NCI-H460 (cell line): ENCODE measurements around the gene PARD3. TPM values are rescaled to one million over a fixed set of nuclear protein-coding genes. Genes with fewer than 3 reads are reported as not detected.
"Not testable (repeated sequence)": the region's sequence is repeated elsewhere in the genome, so short reads cannot be mapped to it uniquely, and the experiment has no call there.

Source experiments
- DNase-seq: peaks from one replicate; pipeline ENCODE4 v3.0.0-alpha.2; 2016; ENCODE audit warnings: low read depth; ENCODE audit errors: extremely low read depth
- total RNA-seq: library from RNA; depleted of rRNA; stranded (reverse); fragments of >200 nt; shearing (Covaris generic); gene quantifications from 2 replicates; pipeline ENCODE4 v1.2.3, GENCODE V29; 2014

The PARD3 gene
- total RNA-seq, 1 experiment from 2014 or later = 75.1 TPM

DNA sequence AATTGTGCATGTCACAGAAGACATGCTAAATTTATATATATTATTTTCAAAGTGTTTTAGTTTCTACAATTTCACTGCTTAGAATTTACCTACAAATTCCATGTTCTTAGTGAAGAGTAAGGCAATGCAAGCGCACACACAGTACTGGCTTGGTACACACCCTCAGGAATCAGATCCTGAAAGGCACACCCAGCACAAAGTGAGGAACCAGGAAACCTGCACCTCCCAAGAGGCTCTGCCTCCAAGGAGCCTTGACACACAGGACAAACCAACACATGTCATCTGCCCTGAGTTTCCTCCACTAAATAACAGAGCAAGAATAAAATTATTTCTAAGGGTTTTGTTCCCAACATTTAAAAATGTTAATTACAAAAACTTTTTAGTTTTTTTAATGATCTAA lies 156.2 kb downstream of the PARD3 start:
- DNase-seq = no peak

DNA sequence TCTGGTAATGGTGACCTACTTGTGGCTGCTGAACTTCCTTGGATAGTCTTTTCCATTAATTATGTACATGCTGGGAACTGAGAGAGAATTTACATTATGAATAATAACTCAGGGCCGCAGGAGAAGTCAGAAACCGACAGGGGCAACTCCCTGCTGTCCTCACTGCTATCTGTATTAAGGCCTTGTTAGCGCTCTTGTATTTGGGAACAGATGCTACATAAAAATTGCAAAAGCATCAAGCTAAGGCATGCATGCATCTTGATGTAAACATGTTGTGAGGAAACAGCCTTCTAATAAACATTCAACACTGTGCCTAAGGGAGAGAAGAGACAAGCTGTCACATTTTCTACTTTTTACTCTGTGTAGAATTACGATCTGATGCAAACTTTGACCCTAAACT lies 158.4 kb downstream of the PARD3 start:
- no peak for DNase-seq

DNA sequence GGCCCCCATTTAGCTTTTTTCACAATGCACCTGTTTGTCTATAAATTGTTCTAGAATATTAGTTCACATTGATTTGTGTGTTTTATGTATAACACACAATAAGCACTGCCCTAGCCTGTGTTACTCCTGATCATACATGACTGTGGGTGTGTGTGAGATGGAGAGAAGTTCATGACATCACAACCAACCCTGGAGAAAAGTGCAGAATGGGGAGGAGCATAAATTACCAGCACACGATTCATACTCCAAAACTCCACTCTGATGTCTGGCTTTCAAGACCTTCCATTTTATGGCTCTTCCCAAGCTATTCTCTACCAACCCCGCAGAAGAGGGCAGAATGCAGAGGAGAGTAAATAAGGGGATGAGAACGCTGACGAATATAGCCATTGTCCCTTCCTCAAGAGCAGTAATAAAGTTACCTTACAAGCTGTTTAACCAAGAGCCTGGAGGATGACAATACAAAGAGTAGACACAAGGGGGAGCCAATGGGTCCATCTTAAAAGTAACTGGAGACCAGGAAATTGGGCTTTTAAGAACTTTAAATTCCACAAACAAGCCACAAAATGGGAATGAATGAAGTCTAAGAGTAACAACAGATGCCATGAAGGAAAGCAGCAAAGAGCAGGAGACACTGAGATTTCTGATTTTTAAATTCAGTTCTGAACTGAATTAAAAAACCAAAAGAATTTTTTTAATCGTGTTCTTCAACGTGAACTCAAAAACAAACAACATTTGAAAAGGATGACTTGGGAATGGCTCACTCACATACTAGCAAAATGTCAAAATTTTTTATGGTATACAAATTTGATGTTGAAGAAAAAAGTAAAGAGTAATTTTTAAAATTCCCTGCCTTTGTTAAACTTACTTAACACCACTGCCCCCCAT lies 159.6 kb downstream of the PARD3 start:
- DNase-seq = peak; percentile 49

DNA sequence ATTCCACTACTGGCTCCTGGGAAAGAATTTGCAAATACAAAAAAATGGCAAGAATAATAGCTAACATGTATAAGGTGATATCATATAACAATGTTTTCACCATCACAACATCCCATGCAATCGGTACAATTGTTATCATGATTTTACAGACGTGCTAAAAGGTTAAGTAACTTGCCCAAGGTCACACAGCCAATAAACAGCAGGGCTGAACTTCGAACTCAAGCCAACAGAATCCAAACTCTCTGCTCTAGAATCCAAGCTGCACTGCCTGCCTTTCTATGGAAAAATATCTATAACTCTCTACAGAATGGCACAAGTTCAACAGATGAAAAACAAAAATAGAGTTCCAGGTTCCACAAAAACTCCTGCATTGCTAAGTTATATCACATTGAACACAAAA lies 160.9 kb downstream of the PARD3 start:
- no peak for DNase-seq

DNA sequence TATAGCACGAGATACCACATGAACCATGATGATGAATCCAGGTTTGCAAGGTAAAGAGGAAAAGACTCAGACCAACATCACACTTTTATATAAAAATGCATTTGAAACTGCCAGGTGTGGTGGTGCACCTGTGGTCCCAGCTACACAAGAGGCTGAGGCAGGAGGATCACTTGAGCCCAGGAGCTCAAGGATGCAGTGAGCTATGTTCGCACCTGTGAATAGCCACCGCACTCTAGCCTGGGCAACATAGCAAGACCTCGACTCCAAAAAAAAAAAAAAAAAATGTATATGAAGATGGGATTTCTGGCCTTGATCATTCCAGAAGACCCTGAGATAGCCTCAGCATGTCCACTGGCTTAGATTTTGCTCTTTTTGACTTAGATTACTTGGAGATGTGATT lies 161.6 kb downstream of the PARD3 start:
- no peak for DNase-seq

DNA sequence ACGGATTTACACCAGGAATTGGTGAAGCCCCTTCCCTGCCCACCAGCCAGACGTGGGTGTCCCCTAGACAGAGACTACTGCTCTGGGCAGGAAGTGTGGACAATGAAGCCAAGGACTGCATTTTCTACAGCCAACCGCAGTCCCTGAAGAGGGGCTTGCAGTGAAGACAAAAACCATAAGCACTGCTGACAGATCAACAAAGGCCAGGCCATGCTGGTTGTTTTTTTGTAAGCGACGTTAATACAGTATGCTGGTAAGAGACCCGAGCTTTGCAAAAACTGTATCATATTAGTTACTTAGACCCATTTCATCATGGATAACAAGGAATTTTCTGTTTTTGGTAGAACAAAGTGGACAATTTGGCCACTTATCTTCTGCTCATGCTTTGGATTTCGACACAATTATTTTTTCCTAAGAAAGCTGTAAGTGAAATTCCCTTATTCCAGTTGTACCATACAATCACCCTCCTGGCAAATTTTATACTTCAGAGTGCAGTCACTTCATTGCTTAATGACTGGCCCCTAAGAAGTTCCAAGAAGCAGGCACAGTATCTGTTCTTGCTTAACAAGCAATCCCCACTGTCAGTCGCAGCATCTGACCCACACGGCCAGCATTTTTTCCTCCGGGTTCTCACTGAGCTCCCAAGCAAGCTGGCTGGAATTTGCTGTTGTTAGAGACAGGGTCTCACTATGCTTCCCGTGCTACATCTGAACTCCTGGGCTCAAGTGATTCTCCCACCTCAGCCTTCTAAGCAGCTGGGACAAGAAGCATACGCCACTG lies 163.5 kb downstream of the PARD3 start:
- DNase-seq = no peak

DNA sequence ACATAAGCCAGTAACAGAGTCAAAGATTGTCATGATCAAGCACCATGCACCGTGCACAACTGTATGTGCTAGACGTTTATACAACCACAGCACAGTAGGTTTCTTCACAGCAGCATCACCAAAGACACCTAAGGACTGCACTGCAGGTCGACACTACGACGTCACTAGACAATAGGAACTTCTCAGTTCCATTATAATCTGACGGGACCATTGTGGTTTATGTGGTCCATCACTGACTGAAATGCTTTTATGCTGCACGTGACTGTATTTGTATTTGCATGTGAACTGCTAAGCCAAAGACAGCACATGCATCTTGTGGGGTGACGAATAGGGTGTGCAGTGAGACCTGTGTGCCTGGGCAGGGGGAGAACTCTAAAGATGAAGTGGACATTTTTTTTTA lies 164.9 kb downstream of the PARD3 start:
- DNase-seq = no peak

DNA sequence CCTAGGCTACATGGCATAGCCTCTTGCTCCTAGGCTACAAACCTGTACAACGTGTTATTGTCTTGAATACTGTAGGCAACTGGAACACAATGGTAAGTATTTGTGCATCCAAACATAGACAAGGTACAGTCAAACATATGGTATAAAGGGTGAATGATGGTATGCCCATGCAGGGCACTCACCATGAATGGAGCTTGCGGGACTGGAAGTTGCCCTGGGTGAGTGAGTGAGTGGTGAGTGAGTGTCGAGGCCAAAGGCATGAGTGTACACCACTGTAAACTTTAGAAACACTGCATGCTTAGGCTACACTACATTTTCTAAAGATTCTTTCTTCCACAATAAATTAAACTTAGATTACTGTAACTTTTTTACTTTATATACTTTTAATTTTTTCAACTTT lies 165.7 kb downstream of the PARD3 start:
- no peak for DNase-seq

DNA sequence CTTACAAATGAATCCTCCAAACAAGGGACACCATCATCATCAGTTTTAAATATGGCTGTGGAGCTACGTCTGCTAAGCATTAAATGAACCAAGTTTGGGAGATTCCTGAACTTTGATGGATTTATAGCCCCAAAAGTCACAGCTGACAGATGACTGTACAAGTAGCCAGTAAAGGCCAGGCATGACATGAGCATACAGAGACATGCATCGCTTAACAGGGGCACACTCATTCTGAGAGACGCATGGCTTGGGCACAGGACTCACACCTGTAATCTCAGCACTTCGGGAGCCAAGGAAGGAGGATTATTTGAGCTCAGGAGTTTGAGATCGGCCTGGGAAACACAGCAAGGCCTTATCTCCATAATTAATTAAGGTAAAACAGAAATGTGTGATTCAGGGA lies 166.2 kb downstream of the PARD3 start:
- no peak for DNase-seq

DNA sequence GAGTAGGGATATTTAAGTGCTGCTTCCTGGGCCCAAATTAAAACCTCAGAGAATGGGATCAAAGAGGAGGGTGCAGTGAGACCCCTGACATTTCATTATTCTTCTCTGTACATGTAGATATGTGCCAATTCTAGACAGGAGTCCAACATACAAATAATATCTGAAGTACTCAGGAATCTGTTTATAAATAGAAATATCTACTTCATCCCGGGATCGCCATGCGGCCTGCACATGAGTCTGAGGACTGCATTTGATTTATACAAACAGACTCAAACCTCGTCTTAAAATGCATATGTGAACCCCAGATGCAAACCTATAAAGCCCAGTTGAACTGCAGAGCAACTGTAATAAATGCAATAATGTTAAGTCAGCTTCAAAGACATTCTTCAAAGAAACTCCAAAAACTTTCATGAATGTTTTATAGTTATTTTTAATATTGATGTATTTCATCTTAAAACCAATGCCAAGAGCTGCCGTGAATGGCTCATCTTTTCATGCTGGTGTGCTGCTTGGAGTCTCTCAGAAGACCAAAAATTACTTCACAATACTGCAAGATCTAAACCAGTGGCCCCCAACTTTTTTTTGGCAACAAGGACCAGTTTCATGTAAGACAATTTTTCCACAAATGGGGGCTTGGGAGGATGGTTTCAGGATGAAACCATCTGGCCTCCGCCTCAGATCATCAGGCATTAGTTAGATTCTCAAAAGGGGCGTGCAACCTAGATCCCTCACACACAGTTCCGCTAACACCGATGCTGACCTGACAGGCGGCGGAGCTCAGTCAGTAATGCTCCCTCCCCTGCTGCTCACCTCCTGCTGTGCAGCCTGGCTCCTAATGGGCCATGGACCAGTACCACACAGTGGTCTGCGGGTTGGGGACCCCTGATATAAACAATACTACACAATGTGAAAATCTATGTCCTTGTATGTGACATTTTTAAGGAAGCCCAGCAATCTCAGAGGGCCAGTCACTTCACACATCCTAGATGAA lies 166.9 kb downstream of the PARD3 start:
- no peak for DNase-seq

DNA sequence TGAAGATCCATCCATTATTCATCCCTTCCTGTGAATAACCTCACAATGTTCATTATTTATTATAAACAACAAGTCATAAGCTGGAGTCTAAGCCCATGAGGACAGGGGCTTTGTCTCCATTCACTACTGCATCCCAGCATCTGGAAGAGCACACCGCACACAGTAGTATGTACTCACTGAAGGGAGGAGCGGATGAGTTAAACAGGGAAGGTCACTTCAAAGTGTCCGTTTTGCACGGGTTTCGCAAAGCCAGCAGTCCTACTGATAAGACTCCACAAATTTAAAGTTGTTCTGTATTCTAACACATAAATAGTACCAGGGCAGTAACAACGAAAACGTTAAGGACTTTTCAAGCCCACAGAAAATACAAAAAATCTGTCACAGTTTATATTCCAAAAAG lies 167.9 kb downstream of the PARD3 start:
- DNase-seq = no peak

DNA sequence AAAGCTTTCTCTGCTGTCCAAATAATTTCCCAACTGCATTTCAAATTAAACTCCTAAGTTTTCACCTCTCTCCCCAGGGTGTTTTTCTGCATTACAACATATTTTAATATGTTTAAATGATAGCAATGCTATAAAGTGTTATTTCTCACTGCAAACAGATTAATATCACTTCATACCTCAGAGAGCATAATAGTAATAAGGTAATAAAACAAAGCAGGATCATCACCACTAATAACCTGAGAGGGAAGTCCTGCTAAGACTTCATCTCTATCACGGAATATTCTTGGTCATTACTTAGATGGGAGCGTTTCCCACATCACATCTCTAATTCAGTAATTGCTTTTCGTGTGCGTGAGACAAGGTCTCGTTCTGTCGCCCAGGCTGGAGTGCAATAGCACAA lies 168.8 kb downstream of the PARD3 start:
- DNase-seq = no peak

DNA sequence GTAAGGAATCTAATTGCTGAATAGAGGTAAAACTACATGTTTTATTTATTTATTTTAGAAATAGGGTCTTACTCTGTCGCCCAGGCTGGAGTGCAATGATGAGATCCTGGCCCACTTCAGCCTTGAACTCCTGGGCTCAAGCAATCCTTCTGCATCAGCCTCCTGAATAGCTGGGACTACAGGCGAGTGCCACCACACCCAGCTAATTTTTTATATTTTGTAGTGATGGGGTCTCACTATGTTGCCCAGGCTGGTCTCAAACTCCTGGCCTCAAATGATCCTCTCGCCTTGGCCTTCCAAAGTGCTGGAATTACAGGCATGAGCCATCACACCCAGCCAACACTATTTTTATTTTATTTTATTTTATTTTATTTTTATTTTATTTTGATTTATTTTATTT lies 170.3 kb downstream of the PARD3 start:
- DNase-seq = not testable (repeated sequence)

DNA sequence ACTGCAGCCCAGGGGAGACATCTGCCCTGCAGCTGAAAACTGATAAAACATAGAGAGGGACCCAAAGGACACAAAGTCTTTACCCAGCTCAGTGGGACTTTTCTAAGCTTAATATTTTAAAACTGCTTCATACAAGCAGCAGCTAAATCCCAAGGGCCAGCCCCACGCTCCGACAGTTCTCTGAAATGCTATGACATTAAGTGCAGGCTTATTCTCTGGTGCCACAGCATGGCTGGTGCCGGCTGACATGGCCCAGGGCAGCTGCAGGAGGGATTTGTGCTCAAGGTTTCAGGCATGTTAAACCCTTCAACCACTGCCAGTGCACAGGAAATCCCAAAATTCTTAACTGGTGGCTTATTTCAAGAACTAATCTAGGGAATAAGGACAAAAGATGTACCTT lies 170.9 kb downstream of the PARD3 start:
- DNase-seq = no peak

DNA sequence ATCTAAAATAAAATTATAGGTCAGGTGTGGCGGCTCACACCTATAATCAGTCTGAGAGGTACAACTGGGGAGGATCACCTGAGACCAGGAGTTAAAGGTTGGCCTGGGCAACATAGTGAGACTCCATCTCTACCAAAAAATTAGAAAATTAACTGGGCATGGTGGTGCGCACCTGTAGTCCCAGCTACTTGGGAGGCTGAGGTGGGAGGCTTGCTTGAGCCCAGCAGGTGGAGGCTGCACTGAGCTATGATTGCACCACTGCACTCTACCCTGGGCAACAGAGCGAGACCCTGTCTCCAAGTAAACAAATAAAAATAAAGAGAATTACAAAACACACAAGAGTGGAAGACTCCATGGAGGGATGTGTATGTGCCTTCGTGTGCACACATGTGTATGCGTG lies 171.5 kb downstream of the PARD3 start:
- no peak for DNase-seq

DNA sequence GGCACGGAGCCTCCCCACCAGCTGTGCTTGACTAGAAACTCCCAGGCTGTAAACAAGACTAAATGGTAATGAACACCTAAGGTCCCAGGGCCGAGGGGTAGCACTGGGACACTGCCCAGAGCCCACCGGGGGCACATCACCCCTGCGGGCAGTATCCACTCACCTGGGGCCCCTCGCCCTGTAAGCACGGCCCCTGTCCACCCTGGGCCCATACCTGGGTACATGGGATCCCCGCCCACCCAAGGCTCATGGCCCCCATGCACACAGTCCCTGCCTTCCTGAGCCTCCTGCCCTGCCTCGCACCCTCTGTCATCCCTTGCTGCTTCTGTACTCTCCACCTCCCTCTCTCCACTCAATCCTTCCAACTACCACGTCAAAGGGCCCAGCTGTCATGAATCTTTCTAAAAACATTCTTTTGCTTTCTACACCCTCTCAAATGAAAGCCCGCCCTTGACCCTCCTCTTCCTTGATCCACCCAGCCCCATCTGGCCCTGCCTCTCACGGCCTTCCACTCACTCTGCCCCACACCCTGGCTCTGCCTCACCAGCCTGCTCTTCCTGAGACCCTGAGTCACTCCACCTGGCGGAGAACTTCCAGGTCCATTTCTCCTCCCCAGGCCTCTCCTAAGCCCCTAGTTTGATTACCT lies 173.1 kb downstream of the PARD3 start:
- DNase-seq = no peak

DNA sequence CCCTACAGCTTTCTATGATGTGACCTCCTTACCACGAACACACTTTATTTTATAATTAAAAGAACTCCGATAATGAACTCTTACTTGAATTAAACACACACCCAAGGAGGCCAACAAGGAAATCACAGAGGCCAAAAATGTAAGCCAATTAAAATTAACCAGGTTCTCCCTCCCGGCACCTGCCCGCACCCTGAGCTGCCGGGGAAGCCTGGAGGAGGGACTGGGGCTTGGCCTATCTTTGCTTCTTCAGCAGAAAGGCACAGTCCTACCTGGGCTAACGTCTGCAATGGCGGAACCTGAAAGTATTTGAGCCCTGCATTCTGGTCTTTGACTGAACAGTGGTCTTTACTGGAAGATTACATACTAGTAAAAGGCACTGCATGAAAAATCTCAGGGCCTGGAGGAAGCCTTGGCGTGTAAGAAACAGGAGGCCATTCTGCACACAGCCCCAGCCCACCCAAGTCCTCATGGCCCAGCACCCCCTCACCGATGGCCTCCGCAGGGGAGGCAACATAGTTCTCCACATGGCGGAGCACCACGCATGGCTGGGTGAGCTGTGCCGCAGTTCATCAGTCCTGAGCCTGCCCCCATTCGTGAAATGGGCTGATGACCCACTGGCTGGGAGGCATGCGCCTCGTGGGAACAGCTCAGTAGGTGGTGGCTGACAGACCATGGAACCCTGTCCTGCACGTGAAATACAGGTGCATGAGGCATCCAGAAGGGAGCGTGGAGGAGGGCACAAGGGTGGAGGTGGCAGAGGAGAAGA lies 173.8 kb downstream of the PARD3 start:
- DNase-seq = no peak

DNA sequence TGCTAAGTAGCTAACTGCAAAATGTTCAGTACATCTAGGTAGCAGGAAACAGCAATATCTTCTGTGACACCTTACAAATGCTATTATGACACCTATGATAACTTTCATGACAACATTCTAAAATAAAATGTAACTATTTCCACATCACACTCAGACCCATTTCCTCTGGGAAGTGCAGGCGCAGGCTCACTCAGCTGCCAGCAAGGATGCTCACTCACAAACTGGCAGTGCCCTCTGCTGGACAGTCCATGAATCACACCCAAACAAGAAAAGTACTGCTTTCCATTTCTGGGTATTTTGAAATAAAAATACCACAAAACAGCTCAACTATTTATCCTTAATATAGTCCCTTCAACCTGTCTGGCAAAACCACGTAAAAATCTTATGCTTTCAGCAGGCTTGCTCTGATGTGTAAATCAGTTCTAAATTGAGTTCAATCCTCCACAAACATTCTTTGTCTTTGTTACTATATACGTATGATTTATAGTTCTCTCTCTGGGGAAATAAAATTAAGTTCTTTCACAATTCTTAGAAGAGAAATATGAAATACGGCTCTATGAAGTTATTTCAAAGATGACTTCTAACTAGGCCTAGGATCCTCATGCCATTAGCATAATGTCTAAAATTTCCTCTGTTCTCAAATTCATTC lies 176.6 kb downstream of the PARD3 start:
- DNase-seq = peak; percentile 60

DNA sequence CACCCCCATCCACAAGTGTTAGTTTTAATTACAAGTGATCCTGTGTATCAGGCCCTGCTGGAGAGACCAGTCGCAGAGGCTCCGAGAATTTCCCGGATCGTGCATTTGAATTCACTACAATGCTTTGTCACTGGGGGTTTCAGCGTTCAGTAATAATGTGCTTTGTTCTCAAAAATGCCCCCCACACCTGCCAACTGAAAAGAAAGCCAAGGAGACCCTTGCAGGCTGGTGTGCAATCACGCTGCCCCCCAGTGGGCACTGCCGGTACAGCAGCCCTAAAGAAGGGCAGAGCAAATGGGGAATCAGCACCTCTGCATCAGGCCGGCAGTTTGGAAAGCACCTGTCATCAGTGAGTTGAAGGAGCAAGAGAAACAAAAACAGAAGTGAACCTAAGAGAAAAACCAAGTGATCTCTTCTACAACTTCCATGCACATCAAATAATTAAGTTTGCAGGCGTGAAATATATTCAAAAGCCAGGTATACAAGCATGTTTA lies 177.6 kb downstream of the PARD3 start:
- peak; percentile 33 for DNase-seq
